Measurements from ENCODE around the gene MYO18A.
A peak's percentile ranks its signal among the peaks of the same experiment; 100 is the strongest.

The MYO18A gene

GRCh38 chr17:29050176-29050575 lies 130.0 kb downstream of the MYO18A start:
- no peak for DNase-seq (ENCODE audit: low spot score)

- DNase-seq (ENCODE audit: low spot score) = no peak
Measured at GRCh38 chr17:29049541-29050145, 130.6 kb downstream of the MYO18A start.

- DNase-seq (ENCODE audit: low spot score) = no peak
Measured at GRCh38 chr17:29048440-29049368, 131.5 kb downstream of the MYO18A start.

DNA sequence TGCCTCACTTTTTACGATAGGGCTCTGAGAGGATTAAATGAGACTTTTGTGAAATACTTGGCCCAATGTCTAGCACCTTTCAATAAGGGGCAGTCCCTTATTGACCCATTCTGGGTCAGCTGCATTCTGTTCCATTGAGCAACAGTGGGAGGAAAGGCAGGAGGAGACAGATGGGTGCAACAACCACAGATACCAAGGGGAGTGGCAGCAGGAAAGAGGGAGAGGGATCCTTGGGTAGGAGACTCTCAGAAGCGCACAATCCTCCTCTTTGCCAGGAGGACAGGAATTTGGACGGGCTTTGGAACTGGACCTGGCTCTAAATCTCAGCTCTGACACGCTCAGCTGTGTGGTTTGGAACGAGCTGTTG lies 133.7 kb downstream of the MYO18A start:
- DNase-seq (ENCODE audit: low spot score) = peak; percentile 48

DNA sequence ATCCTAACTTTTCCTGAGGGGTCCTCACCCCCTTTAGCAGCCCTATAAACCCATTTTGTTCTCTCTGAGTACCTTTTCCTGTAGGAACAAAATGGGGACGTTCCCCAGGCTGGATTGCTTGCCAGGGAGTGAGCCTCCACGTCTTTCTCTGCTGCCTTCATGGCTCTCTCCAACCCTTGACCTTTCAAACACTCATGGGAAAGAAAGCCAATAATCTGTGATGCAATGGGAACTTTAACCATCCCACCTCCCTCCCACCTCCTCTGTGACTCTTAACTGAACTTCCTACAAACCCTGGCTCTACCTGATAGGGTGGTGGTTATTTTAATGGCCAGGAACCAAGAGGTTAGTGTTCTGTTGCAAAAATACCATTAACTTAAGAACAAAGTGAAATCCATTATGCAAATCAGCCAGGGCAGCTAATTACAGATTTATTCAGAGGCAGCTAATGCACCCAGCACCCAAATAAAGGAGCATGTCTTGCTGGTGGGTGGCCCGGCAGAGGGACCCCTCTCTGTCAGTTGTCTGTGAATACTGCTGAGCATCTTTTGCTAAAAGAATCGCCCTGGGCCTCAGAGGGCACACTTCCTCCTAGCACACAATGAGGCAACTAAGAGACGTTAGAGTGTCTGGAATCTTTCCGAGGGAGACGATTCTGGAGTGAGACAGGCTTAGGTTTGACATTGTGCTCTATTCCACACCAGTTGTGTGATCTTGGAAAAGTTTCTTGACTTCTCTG lies 134.3 kb downstream of the MYO18A start:
- DNase-seq (ENCODE audit: low spot score) = peak; percentile 52

DNA sequence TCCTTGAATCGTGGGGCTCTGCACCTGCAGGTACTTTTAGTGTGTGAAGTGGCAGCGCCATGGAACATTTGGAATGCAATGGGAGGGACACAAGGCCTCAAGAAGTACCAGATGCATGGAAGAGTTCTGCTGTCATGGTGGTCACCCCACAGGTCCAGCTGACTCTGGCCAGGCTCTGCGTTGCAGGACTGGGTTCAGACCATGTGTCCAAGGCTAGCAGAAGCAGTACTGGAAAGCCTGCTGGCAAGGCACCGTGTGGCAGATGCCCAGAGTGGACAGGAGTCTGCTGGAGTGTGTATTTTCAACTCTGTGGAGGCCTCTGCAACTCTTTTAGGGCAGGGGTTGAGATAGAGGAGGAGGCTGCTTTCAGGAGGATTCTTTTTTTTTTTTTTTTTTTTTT lies 135.2 kb downstream of the MYO18A start:
- DNase-seq (ENCODE audit: low spot score) = no peak

DNA sequence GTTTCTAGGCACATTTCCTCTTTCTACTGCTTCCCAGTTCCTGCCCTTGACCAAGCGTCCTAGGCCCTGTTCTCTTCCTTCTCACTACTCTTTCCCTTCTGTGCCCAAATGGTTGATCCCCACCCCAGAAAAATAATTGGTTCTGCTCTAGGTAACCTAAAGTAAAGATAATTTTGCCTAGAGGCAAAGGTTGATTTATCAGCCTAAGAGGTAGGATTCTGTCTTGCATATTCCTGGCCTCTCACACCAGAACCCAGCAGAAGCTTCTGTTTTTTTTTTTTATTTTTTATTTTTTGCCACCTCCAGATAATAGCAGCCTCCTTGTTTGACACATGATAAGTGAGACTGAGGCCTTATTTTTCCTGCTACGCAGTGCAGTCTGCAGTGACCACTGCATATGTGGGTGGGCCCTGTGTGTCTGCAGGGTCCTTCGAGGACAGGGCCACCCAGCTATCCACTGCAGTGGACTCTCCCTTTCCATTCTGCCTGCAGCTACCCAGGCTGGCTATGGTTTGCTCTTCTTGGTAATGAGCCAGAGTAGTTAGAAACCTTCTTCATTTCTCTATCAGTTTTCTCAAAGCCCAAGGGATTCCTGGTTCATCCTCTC lies 136.6 kb downstream of the MYO18A start:
- DNase-seq (ENCODE audit: low spot score) = no peak

- peak; percentile 37 for DNase-seq (ENCODE audit: low spot score)
Measured at GRCh38 chr17:29042679-29043538, 137.3 kb downstream of the MYO18A start, which contains the start of gene PIPOX. Gene PIPOX, plus strand, starts transcription at chr17:29043141. Its CDS starts 85 bp downstream, at chr17:29043226.

- DNase-seq (ENCODE audit: low spot score) = no peak
Measured at GRCh38 chr17:29042026-29042678, 138.0 kb downstream of the MYO18A start.

DNA sequence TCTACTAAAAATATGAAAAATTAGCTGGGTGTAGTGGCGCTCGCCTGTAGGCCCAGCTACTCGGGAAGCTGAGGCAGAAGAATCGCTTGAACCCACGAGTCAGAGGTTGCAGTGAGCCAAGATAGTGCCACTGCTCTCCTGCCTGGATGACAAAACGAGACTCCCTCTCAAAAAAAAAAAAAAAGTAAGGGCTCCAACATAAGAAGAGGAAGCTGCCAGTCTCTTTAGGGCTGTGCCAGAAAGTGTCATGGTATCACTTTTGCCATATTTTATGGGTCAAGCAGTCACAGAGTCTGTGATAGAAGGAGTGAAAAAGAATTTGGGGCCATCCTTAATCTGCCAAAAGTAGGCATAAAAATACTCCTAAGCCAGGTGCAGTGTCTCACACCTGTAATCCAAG lies 138.6 kb downstream of the MYO18A start:
- no peak for DNase-seq (ENCODE audit: low spot score)

GRCh38 chr17:29041091-29041490 lies 139.1 kb downstream of the MYO18A start:
- DNase-seq (ENCODE audit: low spot score) = no peak

DNA sequence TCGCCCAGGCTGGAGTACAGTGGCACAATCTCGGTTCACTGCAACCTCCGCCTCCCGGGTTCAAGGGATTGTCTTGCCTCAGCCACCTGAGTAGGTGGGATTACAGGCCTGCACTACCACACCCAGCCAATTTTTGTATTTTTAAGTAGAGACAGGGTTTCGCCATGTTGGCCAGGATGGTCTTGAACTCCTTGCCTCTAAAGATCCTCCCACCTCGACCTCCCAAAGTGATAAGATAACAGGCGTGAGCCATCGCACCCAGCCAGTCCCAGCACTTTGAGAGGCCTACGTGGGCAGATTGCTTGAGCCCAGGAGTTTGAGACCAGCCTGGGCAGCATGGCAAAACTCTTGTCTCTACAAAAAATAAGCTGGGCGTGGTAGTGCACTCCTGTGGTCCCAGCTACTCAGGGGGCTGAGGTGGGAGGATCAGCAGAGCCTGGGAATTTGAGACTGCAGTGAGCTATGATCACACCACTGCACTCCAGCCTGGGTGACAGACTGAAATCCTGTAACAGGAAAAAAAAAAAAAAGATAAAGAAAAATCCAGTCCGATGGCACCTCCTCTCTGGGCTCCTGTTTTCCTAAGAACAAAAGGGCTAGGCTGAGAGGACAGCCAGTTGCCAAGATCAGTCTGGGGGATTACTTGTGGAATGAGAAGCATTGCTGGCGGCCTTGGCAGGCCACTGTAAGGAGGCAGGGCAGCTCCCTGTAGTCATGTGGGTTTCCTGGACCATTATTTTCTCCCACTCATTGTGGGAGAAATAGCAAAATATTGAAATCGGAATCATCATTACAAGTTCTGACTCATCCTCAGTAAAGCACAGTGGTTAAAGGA lies 140.2 kb downstream of the MYO18A start:
- no peak for DNase-seq (ENCODE audit: low spot score)

DNA sequence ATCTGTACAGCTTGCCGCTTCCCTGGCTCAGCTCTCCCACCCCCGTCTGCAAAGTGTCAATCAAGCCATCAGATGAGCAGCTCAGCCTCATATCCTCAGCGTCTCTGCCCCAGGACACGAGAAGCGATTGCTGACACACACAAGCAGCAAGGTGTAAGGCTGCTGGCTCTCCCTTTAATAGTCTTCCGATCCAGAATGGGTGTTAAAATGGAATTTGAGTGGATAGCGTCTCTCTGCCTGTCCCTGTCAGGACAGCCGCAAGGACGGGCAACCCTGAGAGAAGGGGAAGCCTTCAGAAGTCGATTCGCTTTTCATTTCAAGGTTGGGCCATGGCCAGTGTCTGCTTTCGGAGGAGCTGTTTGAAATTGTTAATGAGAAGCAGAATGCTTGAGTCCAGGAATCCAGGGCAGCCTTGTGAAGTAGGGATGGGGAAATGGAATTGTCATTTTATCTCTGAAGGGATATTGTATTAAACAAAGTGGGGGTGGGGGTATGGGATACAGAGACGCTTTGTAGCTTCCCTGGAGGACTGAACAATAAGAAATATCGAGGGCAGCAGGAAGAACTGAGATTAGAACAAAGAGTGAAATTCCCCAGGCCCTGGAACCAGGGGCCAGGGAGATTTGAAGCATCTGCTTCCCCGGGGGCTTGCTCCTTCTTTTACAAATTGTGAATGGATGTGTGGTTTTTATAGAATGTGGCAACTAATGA lies 142.0 kb downstream of the MYO18A start:
- no peak for DNase-seq (ENCODE audit: low spot score)

DNA sequence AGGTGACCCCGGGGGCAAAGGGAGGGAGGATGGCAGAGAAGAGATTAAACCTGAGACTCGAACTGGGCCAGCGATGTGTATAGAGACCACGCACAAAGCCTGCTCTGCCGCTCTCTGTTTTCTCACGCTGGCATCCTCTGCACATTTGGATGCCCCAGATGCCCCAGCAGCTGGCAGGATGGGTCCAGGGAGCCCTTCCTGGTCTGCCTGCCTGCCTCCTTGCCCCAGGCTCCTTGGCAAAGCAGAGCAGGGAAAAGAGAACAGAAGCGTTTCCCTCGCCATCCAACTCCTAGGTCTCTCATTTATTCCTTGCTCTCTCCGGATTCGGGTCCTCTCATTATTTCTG lies 142.5 kb downstream of the MYO18A start:
- DNase-seq (ENCODE audit: low spot score) = no peak

DNA sequence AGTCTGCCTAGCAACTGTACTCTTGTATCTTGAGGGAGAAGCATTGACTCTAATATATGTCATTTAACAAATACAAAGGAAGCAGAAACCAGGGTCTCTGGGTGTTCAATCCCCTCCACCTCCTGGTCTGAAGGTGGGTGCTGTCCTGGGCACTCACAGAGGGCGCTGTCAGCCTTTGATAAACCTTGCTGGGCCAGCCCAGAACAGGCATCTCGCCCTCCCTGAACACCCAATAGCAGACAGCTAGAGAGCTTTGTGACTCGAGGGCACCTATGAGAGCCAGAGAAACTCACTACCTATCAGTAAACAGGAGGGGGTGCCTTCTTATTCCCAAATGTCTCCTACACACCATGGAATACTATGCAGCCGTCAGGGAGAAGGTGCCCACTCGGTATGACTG lies 143.6 kb downstream of the MYO18A start:
- no peak for DNase-seq (ENCODE audit: low spot score)

GRCh38 chr17:29034510-29034909 lies 145.7 kb downstream of the MYO18A start:
- no peak for DNase-seq (ENCODE audit: low spot score)

- DNase-seq (ENCODE audit: low spot score) = no peak
Measured at GRCh38 chr17:29032857-29033197, 147.4 kb downstream of the MYO18A start.

DNA sequence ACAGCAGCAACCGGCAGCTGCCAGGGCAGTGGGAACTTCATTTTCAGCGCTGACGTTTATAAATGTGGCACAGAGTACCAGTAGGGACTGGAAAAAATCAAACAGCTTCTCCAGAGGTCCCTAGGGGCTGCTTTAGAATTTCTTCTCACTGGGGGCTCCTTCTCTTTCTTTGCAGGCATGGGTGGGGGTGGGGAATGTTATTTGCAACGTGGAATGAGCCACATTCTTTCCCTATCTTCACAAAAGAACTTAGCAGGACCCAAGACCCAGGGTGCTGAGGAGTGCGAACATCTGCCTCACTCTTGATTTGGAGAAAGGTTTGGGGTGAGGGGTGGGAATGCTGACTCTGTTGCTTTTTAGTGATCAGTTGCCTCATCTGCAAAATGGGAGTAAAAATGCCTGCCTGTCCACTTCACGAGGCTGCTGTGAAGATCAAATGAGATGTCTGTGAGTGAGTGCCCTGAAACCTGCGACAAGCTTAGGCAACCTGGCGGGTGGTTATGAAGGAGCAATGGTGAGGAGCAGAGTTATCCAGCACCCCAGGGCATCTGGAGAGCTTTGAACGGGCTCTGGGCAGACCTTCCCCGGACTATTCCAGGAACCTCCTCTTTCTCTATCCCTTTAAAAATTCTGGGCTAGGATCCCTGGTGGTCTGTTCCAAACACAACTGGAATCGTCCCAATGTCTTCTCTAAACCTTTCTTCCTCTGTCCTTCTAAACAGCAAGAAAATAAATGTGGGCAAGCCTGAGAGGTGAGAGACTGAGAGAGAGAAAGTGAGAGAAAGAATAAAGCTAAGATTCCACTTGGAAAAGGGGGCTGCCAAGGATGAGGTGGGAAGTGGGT lies 148.0 kb downstream of the MYO18A start:
- DNase-seq (ENCODE audit: low spot score) = no peak

- DNase-seq (ENCODE audit: low spot score) = no peak
Measured at GRCh38 chr17:29031488-29031887, 148.7 kb downstream of the MYO18A start.
